ENCODE data around the gene FBXO38.

- TF ChIP-seq, protein P1, sequence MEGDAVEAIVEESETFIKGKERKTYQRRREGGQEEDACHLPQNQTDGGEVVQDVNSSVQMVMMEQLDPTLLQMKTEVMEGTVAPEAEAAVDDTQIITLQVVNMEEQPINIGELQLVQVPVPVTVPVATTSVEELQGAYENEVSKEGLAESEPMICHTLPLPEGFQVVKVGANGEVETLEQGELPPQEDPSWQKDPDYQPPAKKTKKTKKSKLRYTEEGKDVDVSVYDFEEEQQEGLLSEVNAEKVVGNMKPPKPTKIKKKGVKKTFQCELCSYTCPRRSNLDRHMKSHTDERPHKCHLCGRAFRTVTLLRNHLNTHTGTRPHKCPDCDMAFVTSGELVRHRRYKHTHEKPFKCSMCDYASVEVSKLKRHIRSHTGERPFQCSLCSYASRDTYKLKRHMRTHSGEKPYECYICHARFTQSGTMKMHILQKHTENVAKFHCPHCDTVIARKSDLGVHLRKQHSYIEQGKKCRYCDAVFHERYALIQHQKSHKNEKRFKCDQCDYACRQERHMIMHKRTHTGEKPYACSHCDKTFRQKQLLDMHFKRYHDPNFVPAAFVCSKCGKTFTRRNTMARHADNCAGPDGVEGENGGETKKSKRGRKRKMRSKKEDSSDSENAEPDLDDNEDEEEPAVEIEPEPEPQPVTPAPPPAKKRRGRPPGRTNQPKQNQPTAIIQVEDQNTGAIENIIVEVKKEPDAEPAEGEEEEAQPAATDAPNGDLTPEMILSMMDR (IDR thresholded peaks at IDR 0.05; ENCODE audit: low read length) = no peak
- TF ChIP-seq EZH2 (IDR thresholded peaks at IDR 0.05; ENCODE audit: borderline replicate concordance, low read length) = no peak
These were observed 7.6 kb upstream of the FBXO38 start for GRCh38 chr5:148376198-148376597.
